HCT116 (cell line): ENCODE data around the gene DKK1. TPM values are rescaled to one million over a fixed set of nuclear protein-coding genes. Genes with fewer than 3 reads are reported as not detected.

ENCODE experiments used
- ATAC-seq: fragments of 200-7000 bp; cut with Tn5 transposase; 2 replicates; pipeline ENCODE4 v1.9.1; 2020; ENCODE audit warnings: mild to moderate bottlenecking, moderate library complexity
- BruUV-seq: library from RNA; stranded (reverse); fragments of 400-500 nt; replicated peaks from 2 replicates; lab custom pipeline; 2021; lab: Mats Ljungman, UMichigan
- CTCF ChIA-PET: fragments of 300-600 bp; sonication (Branson Sonifier 250); formaldehyde crosslinking; loops from one replicate; lab custom pipeline; 2021; ENCODE audit warnings: antibody characterized with exemption; lab: Charles Lee
- POLR2A ChIA-PET: fragments of 300-600, 350-600 bp; sonication (Branson Sonifier 250); formaldehyde crosslinking; loops from one replicate; lab custom pipeline; 2021; ENCODE audit warnings: antibody characterized with exemption; lab: Charles Lee
- RAD21 ChIA-PET, 2 experiments: fragments of 300-600 bp; sonication (Branson Sonifier 250); formaldehyde crosslinking; loops; one replicate each; lab custom pipeline; 2023; ENCODE audit warnings: low total read pairs in 2 of 2; ENCODE audit not compliant: uncharacterized antibody in 2 of 2, unreplicated experiment in 2 of 2, low non-redundant PET in 1 of 2; lab: Charles Lee
- DNase-seq: peaks from one replicate; pipeline ENCODE4 v3.0.0-alpha.2; 2010; ENCODE audit warnings: low read depth, low spot score
- H2AFZ ChIP-seq: fragments of 200-600 bp; shearing (Covaris generic), sonication (generic); 2 replicates; pipeline ENCODE4 v1.6.1; 2017; ENCODE audit warnings: low read depth, mixed run types, mixed read lengths, antibody characterized with exemption, low read length; ENCODE audit not compliant: poor library complexity, severe bottlenecking
- H3K27ac ChIP-seq: 2 replicates; pipeline ENCODE4 v1.5.1; 2012; ENCODE audit warnings: low read depth, low read length
- H3K27me3 ChIP-seq: fragments of 200-600 bp; sonication (generic); 2 replicates; pipeline ENCODE4 v1.6.1; 2016; ENCODE audit warnings: mixed run types, low read length, mixed read lengths; ENCODE audit not compliant: insufficient read depth
- H3K36me3 ChIP-seq, 2 experiments: fragments of 200-500 bp in 1 of 2; fragments of 200-600 bp in 1 of 2; sonication (Bioruptor generic) in 1 of 2; sonication (generic) in 1 of 2; 2 replicates each; pipeline versions ENCODE4 v1.5.1 to v1.6.1; 2014 to 2016; ENCODE audit warnings: low read length in 2 of 2, inconsistent platforms in 1 of 2, mixed read lengths in 1 of 2, mixed run types in 1 of 2; ENCODE audit not compliant: insufficient read depth in 2 of 2, control insufficient read depth in 1 of 2
- H3K4me1 ChIP-seq, 2 experiments: fragments of 200-600 bp in 1 of 2; sonication (generic) in 1 of 2; 2 replicates each; pipeline versions ENCODE4 v1.5.1 to v1.6.1; 2012 to 2017; ENCODE audit warnings: low read length in 2 of 2, inconsistent platforms in 1 of 2, mild to moderate bottlenecking in 1 of 2, mixed read lengths in 1 of 2, mixed run types in 1 of 2, moderate library complexity in 1 of 2; ENCODE audit not compliant: insufficient read depth in 2 of 2, control insufficient read depth in 1 of 2
- H3K4me2 ChIP-seq: fragments of 200-600 bp; sonication (generic); 2 replicates; pipeline ENCODE4 v1.6.1; 2017; ENCODE audit warnings: mixed run types, low read length, mixed read lengths
- H3K4me3 ChIP-seq, 2 experiments: fragments of 200-600 bp in 1 of 2; sonication (generic) in 1 of 2; replicated peaks in 1 of 2; 2 replicates each; pipeline ENCODE4 v1.5.1; 2011 to 2016; ENCODE audit warnings: low read length in 2 of 2, control low read depth in 1 of 2, low read depth in 1 of 2, mild to moderate bottlenecking in 1 of 2, mixed read lengths in 1 of 2, mixed run types in 1 of 2
- H3K79me2 ChIP-seq: fragments of 200-600 bp; sonication (generic); 2 replicates; pipeline ENCODE4 v1.6.1; 2017; ENCODE audit warnings: mild to moderate bottlenecking, mixed run types, low read length, moderate library complexity, mixed read lengths; ENCODE audit not compliant: insufficient read depth
- H3K9ac ChIP-seq: fragments of 200-600 bp; sonication (generic); 2 replicates; pipeline ENCODE4 v1.6.1; 2016; ENCODE audit warnings: low read length, mixed read lengths
- H3K9me2 ChIP-seq: fragments of 200-600 bp; sonication (generic), shearing (Covaris generic); 2 replicates; pipeline ENCODE4 v1.6.1; 2017; ENCODE audit warnings: mixed run types, mild to moderate bottlenecking, moderate library complexity; ENCODE audit not compliant: insufficient read depth
- H3K9me3 ChIP-seq, 2 experiments: fragments of 200-500 bp in 1 of 2; fragments of 200-600 bp in 1 of 2; sonication (Bioruptor generic) in 1 of 2; sonication (generic) in 1 of 2; 2 replicates each; pipeline ENCODE4 v1.6.1; 2014 to 2017; ENCODE audit warnings: low read length in 2 of 2, mixed read lengths in 2 of 2, inconsistent platforms in 1 of 2, low read depth in 1 of 2, mild to moderate bottlenecking in 1 of 2, mixed run types in 1 of 2, moderate library complexity in 1 of 2; ENCODE audit not compliant: control insufficient read depth in 1 of 2, insufficient read depth in 1 of 2
- H4K20me1 ChIP-seq: fragments of 200-600 bp; sonication (generic), shearing (Covaris generic); 2 replicates; pipeline ENCODE4 v1.6.1; 2017; ENCODE audit warnings: mixed run types, mild to moderate bottlenecking, moderate library complexity; ENCODE audit not compliant: insufficient read depth
- CBX3 ChIP-seq: IDR thresholded peaks from 2 replicates; pipeline ENCODE4 v1.6.1; 2012; ENCODE audit warnings: low read depth
- ELF1 ChIP-seq: IDR thresholded peaks from 2 replicates; pipeline ENCODE4 v1.6.1; 2012; ENCODE audit warnings: low read depth, borderline replicate concordance
- EZH2 ChIP-seq: fragments of 200-600 bp; sonication (generic); IDR thresholded peaks from 2 replicates; pipeline ENCODE4 v1.6.1; 2017; ENCODE audit warnings: antibody characterized with exemption, mixed run types
- EZH2phosphoT487 ChIP-seq: fragments of 200-600 bp; IDR thresholded peaks from 2 replicates; pipeline ENCODE4 v1.6.1; 2018; ENCODE audit warnings: antibody characterized with exemption, borderline replicate concordance
- JUND ChIP-seq: IDR thresholded peaks from 2 replicates; pipeline ENCODE4 v1.6.1; 2012
- POLR2A ChIP-seq: IDR thresholded peaks from 2 replicates; pipeline ENCODE4 v1.7.0; 2011; ENCODE audit warnings: borderline replicate concordance; ENCODE audit not compliant: insufficient read depth, insufficient read length; ENCODE audit errors: extremely low read depth
- RAD21 ChIP-seq: IDR thresholded peaks from 2 replicates; pipeline ENCODE4 v1.6.1; 2012; ENCODE audit warnings: low read depth, mild to moderate bottlenecking
- SP1 ChIP-seq: IDR thresholded peaks from 2 replicates; pipeline ENCODE4 v1.6.1; 2012; ENCODE audit warnings: low read depth
- SRF ChIP-seq: IDR thresholded peaks from 2 replicates; pipeline ENCODE4 v1.6.1; 2012; ENCODE audit warnings: low read depth
- TCF7L2 ChIP-seq: IDR thresholded peaks from 2 replicates; pipeline ENCODE4 v1.7.0; 2011; ENCODE audit warnings: borderline replicate concordance, inconsistent platforms; ENCODE audit not compliant: insufficient read depth, insufficient read length; ENCODE audit errors: extremely low read depth
- YY1 ChIP-seq: IDR thresholded peaks from 2 replicates; pipeline ENCODE4 v1.6.1; 2011; ENCODE audit warnings: low read length, low read depth, moderate library complexity, mild to moderate bottlenecking; ENCODE audit not compliant: insufficient replicate concordance; ENCODE audit errors: extremely low read depth
- ZNF274 ChIP-seq: fragments of 200-500 bp; sonication (Bioruptor generic); IDR thresholded peaks from 2 replicates; pipeline ENCODE4 v1.6.1; 2014; ENCODE audit warnings: mild to moderate bottlenecking, low read depth, low read length, inconsistent platforms
- intact Hi-C: fragments of 100-400 bp; cut with micrococcal nuclease; formaldehyde crosslinking; loops from 2 replicates; pipeline ENCODE4 v1.10.0; 2022
- total RNA-seq: library from RNA; stranded (reverse); gene quantifications from one replicate; pipeline ENCODE4 v1.2.1, GENCODE V29; 2021; ENCODE audit not compliant: unreplicated experiment
- TF ChIP-seq, protein P1 (sequence below): IDR thresholded peaks from 2 replicates; pipeline ENCODE4 v1.6.1; 2012
- TF ChIP-seq, protein P2 (sequence below), 3 experiments: fragments of 200-600 bp in 1 of 3; sonication (generic) in 1 of 3; IDR thresholded peaks in 2 of 3; conservative IDR thresholded peaks in 1 of 3; 2 replicates each; pipeline ENCODE4 v1.5.1; 2012 to 2017; ENCODE audit warnings: low read depth in 2 of 3, low read length in 2 of 3, antibody characterized with exemption in 1 of 3, borderline replicate concordance in 1 of 3, control low read depth in 1 of 3, mild to moderate bottlenecking in 1 of 3, mixed read lengths in 1 of 3, mixed run types in 1 of 3, moderate library complexity in 1 of 3; ENCODE audit not compliant: insufficient read depth in 1 of 3

The DKK1 gene
- total RNA-seq, 1 experiment from 2014 or later, result 315 TPM

DNA sequence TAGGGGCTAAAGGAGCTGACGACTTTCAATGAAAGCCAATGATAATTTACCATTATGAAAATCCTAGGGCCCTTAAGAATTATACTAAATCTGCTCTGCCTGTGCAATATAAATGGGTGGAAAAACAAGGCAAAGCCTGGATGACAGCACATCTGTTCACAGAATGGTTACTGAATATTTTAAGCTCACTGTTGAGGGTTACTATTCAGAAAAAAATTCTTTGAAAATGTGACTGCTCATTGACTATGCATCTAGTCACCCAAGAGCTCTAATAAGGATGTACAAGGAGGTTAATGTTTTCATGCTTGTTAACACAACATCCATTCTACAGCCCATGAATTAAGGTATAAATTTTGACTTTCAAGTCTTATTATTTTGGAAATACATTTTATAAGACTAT is 8.9 kb downstream of the DKK1 start:
- H3K4me1 ChIP-seq, result peaks cover 30 to 52% of the 10 kb centered on the region in 2 experiments
- no peaks in the 10 kb centered on the region for H3K9me3 ChIP-seq
- DNase-seq, result no peak
- H3K9ac ChIP-seq, result no peak overlapping the region
- BruUV-seq, result no TSS peak
- peak overlapping the region; percentile 71 for H2AFZ ChIP-seq
- TF ChIP-seq EZH2 (no peak), ZNF274 (no peak), EZH2phosphoT487 (no peak), SP1 (no peak), JUND (no peak), RAD21 (no peak), TCF7L2 (no peak), YY1 (no peak), SRF (no peak), CBX3 (no peak), POLR2A (no peak), ELF1 (no peak)
- TF ChIP-seq, protein P1, sequence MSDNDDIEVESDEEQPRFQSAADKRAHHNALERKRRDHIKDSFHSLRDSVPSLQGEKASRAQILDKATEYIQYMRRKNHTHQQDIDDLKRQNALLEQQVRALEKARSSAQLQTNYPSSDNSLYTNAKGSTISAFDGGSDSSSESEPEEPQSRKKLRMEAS, result no peak
- TF ChIP-seq, protein P2, sequence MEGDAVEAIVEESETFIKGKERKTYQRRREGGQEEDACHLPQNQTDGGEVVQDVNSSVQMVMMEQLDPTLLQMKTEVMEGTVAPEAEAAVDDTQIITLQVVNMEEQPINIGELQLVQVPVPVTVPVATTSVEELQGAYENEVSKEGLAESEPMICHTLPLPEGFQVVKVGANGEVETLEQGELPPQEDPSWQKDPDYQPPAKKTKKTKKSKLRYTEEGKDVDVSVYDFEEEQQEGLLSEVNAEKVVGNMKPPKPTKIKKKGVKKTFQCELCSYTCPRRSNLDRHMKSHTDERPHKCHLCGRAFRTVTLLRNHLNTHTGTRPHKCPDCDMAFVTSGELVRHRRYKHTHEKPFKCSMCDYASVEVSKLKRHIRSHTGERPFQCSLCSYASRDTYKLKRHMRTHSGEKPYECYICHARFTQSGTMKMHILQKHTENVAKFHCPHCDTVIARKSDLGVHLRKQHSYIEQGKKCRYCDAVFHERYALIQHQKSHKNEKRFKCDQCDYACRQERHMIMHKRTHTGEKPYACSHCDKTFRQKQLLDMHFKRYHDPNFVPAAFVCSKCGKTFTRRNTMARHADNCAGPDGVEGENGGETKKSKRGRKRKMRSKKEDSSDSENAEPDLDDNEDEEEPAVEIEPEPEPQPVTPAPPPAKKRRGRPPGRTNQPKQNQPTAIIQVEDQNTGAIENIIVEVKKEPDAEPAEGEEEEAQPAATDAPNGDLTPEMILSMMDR (IDR thresholded peaks at IDR 0.05 in 2 of 3, conservative IDR thresholded peaks at IDR 0.05 in 1 of 3; ENCODE audit: borderline replicate concordance in 1 of 3, insufficient read depth in 1 of 3, low read depth in 2 of 3, low read length in 2 of 3), result no peak
- ChIA-PET POLR2A (no interaction called here), CTCF (interaction anchor here (1.1 kb wide), 1 partner anchor 9 kb away, joined by 3 read pairs; the partner anchor contains the start of gene DKK1), RAD21 (no interaction called here)
- no peak overlapping the region for H3K4me3 ChIP-seq
- H3K27ac ChIP-seq, result no peak overlapping the region; the same call in 1 of the 2 replicates
- intact Hi-C loops, result no loop called here
- ATAC-seq, result no peak
- H3K4me2 ChIP-seq, result no peak overlapping the region
- H3K36me3 ChIP-seq, result no peaks in the 10 kb centered on the region
- no peaks in the 10 kb centered on the region for H3K9me2 ChIP-seq
- H3K27me3 ChIP-seq, result no peaks in the 10 kb centered on the region
- H3K79me2 ChIP-seq, result no peaks in the 10 kb centered on the region
- no peaks in the 10 kb centered on the region for H4K20me1 ChIP-seq
